HFF-Myc (cell line): Measurements from ENCODE around the gene BACE2.

Source experiments
- DNase-seq: peaks from one replicate; pipeline ENCODE4 v3.0.0-alpha.2; 2011; ENCODE audit warnings: low read depth; ENCODE audit errors: extremely low read depth
- H3K4me3 ChIP-seq: replicated peaks from 2 replicates; pipeline ENCODE4 v1.5.1; 2011; ENCODE audit warnings: low read depth, mild to moderate bottlenecking, control low read depth, low read length
- CTCF ChIP-seq: IDR thresholded peaks from 2 replicates; pipeline ENCODE4 v1.5.1; 2012; ENCODE audit warnings: mild to moderate bottlenecking, low read depth, low read length, control low read depth; ENCODE audit errors: missing control alignments

The BACE2 gene

GRCh38 chr21:41160036-41160435, 7.9 kb upstream of the BACE2 start:
- no peak overlapping the region for H3K4me3 ChIP-seq
- TF ChIP-seq CTCF = no peak
- no peak for DNase-seq

DNA sequence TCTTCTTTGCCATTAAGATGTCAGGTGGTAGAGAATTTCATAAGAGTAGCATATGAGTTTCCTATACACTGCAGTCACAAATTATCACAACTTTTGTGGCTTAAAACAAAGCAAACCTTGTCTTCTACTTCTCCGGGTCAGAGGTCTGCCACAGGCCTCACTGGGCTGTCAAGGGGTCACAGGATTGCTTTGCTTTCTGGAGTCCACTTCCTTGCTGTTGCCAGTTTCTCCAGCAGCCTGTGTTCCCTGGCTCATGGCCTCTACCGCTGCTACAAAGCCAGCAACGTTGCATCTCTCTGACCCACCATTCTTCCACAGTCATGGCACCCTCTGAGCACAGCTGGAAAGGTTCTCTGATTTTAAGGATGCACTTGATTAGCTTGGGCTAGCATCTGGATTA, 6.5 kb upstream of the BACE2 start:
- no peak overlapping the region for H3K4me3 ChIP-seq
- DNase-seq = no peak
- no peak for TF ChIP-seq CTCF

- DNase-seq = no peak
- H3K4me3 ChIP-seq = no peak overlapping the region
- no peak for TF ChIP-seq CTCF
Measured at GRCh38 chr21:41162096-41162495, 5.9 kb upstream of the BACE2 start.

DNA sequence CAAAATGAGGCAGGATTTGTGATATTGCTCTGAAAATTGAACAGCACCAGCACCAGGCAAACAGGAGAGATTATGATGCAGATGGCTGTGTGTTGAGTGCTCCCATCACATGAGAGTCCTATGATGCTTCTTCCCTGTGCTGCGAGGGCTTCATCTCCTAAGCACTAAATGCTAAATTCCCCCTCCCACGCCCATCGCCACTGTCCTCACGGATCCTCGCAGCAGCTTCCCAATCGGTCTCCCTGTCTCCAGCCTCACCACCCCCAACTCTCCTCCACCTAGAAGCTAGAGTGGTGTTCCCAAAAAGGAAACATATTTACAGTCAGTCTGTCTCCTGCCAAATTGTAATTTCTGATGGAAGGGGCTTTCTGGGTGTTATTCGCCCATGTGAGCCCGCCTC, 4.9 kb upstream of the BACE2 start:
- DNase-seq = no peak
- H3K4me3 ChIP-seq = no peak overlapping the region
- no peak for TF ChIP-seq CTCF

DNA sequence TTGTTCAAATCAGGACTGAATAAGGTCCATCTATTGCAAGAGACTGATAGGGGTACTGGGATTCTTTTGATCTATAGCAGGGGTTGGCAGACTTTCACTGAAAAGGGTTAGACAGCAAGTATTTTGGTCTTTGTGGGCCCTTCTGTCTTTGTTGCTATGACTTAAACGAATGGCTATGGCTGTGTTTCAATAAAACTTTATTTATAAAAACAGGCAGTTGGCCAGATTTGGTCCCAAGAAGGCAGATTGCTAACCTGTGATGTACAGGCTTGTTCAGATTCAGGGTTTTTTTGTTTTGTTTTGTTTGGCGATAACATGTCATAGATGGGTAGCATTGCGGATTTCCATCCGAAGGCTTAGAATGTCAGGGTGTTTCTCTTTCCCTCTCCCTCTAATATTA, 3.9 kb upstream of the BACE2 start:
- H3K4me3 ChIP-seq = no peak overlapping the region
- no peak for TF ChIP-seq CTCF
- DNase-seq = no peak

- TF ChIP-seq CTCF = no peak
- no peak overlapping the region for H3K4me3 ChIP-seq
- DNase-seq = no peak
Measured at GRCh38 chr21:41164981-41165655, 2.8 kb upstream of the BACE2 start.

DNA sequence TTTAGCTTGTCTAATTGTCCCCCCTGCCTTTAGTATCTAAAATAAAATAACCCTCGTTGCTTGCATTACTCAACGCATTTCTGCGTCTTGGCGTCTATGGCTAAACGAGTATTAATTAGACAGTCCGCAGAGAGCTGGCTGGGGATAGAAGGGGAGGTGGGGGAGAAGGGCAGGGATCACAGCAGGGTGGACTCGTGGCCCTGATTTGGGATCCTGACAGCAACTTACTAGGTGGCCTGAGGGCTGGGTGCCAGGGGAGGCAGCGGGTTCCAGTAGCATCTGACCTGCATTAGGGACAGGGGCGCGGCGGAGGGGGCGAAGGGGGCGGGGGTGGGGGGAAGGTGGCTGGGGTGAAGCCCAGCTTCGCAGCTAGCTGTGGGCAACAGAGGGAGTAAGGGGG, 1.1 kb upstream of the BACE2 start:
- peak overlapping the region; percentile 76 for H3K4me3 ChIP-seq
- no peak for TF ChIP-seq CTCF
- no peak for DNase-seq
